Left ventricle myocardium inferior (tissue), 1 donor: ENCODE measurements around the gene TMEM88. TPM values are rescaled to one million over a fixed set of nuclear protein-coding genes. Genes with fewer than 3 reads are reported as not detected.

Experiments
- DNase-seq: peaks from one replicate; pipeline ENCODE4 v3.0.0-alpha.2; 2020
- H3K27ac ChIP-seq: fragments of 200-600 bp; replicated peaks from 2 replicates; pipeline ENCODE4 v1.8.0; 2021
- H3K27me3 ChIP-seq: fragments of 200-600 bp; 2 replicates; pipeline ENCODE4 v1.8.0; 2021; ENCODE audit warnings: low read depth
- H3K36me3 ChIP-seq: fragments of 200-600 bp; 2 replicates; pipeline ENCODE4 v1.8.0; 2021
- H3K4me1 ChIP-seq: fragments of 200-600 bp; 2 replicates; pipeline ENCODE4 v1.8.0; 2021
- H3K4me3 ChIP-seq: fragments of 200-600 bp; 2 replicates; pipeline ENCODE4 v1.8.0; 2021; ENCODE audit warnings: mild to moderate bottlenecking, moderate library complexity
- H3K9me3 ChIP-seq: fragments of 200-600 bp; replicated peaks from 2 replicates; pipeline ENCODE4 v1.8.0; 2021
- intact Hi-C: fragments of 100-400 bp; cut with micrococcal nuclease; formaldehyde crosslinking; loops from one replicate; pipeline ENCODE4 v1.11.0; 2022
- total RNA-seq: library from RNA; stranded (reverse); fragmentation: NEBNext Ultra II Directional; extraction: Animal tissue kit (Norgen Biotek cat#: 25700); gene quantifications from one replicate; pipeline ENCODE4 v1.2.1, GENCODE V29; 2021
- TF ChIP-seq, protein P1 (sequence below): fragments of 200-600 bp; IDR thresholded peaks from 2 replicates; pipeline ENCODE4 v1.8.0; 2021; ENCODE audit warnings: antibody characterized with exemption, mild to moderate bottlenecking, borderline replicate concordance
- donor health status: DM: no; HTN: yes; CAD: no; lungs with severe emphysema.

TMEM88 gene
- total RNA-seq, 1 donor from 2014 or later = 26.4 TPM

DNA sequence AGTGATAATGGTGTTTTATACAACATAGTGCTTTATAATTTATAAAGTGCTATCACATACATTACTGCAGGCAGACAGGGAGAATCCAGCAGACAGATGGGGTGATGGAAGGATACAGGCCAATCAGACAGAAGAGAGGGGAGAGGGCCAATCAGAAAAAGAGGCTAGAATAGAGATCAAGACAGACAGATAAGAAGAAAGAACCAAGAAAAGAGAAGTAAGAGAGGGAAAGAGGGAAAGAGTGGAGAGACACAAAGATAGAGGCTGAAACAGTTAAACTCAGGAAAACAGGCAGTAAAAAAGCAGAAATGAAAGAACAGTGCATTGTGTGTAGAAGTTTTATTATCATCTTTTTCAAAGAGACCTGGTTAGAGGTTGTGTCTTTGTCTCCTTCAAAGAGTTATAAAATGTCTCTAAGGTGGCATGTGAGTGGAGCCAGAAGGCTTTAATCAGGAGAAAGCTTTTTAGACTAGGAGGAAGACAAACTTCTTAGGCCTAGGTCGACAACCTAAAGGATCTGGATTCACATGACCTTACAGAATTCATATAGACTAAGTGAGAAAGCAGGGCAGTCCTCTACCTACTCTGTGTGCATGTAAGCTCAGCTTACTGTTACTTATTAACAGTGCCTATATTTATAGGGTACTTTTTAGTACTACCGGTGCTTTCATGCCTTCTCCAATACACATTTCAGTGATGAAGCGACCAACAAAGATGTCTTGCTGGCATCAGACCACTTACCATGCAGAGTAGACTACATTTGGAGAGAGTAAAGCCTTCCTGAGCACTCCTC lies 25.4 kb downstream of the TMEM88 start:
- H3K27ac ChIP-seq = no peak overlapping the region
- TF ChIP-seq, protein P1, sequence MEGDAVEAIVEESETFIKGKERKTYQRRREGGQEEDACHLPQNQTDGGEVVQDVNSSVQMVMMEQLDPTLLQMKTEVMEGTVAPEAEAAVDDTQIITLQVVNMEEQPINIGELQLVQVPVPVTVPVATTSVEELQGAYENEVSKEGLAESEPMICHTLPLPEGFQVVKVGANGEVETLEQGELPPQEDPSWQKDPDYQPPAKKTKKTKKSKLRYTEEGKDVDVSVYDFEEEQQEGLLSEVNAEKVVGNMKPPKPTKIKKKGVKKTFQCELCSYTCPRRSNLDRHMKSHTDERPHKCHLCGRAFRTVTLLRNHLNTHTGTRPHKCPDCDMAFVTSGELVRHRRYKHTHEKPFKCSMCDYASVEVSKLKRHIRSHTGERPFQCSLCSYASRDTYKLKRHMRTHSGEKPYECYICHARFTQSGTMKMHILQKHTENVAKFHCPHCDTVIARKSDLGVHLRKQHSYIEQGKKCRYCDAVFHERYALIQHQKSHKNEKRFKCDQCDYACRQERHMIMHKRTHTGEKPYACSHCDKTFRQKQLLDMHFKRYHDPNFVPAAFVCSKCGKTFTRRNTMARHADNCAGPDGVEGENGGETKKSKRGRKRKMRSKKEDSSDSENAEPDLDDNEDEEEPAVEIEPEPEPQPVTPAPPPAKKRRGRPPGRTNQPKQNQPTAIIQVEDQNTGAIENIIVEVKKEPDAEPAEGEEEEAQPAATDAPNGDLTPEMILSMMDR = no peak
- intact Hi-C loops = no loop called here
- H3K36me3 ChIP-seq = peaks cover 12% of the 10 kb centered on the region
- no peaks in the 10 kb centered on the region for H3K27me3 ChIP-seq
- no peaks in the 10 kb centered on the region for H3K9me3 ChIP-seq
- H3K4me3 ChIP-seq = no peak overlapping the region
- H3K4me1 ChIP-seq = peaks cover 22% of the 10 kb centered on the region
- DNase-seq = no peak

GRCh38 chr17:7881276-7882054 lies 26.6 kb downstream of the TMEM88 start:
- Histone ChIP-seq H3K4me3 (no peak overlapping the region), H3K36me3 (peaks cover 12% of the 10 kb centered on the region), H3K9me3 (no peaks in the 10 kb centered on the region), H3K27ac (no peak overlapping the region), H3K4me1 (peaks cover 34% of the 10 kb centered on the region), H3K27me3 (no peaks in the 10 kb centered on the region)
- TF ChIP-seq, protein P1 = no peak
- DNase-seq = no peak
- intact Hi-C loops = no loop called here

GRCh38 chr17:7882068-7882467 lies 27.2 kb downstream of the TMEM88 start:
- H3K4me1 ChIP-seq = peaks cover 40% of the 10 kb centered on the region
- TF ChIP-seq, protein P1 = no peak
- H3K27ac ChIP-seq = no peak overlapping the region
- no peaks in the 10 kb centered on the region for H3K27me3 ChIP-seq
- peaks cover 12% of the 10 kb centered on the region for H3K36me3 ChIP-seq
- H3K4me3 ChIP-seq = no peak overlapping the region
- DNase-seq = no peak
- H3K9me3 ChIP-seq = no peaks in the 10 kb centered on the region
- intact Hi-C loops = no loop called here

DNA sequence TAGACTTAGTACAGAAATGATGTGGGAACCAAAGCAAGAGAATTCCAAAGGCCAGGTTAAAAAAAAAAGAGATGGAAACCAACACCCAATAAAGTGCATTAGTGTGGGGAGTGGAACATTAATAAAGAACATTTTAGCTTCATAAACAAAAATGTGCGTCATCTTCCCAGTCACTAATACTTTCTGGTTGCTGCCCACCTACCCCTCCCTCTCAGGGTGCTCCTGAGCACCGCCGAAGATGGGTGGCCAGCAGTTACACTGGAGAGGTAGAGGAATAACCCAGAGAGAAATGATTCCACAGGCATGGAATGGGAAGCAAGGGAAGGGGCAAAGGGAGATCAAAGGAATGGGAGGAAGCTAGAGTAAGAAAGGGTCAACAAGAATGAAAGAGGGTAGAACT lies 27.8 kb downstream of the TMEM88 start:
- H3K27me3 ChIP-seq = no peaks in the 10 kb centered on the region
- H3K27ac ChIP-seq = peak overlapping the region; percentile 98
- DNase-seq = no peak
- H3K36me3 ChIP-seq = peaks cover 12% of the 10 kb centered on the region
- H3K9me3 ChIP-seq = no peaks in the 10 kb centered on the region
- peaks cover 46% of the 10 kb centered on the region for H3K4me1 ChIP-seq
- H3K4me3 ChIP-seq = no peak overlapping the region
- intact Hi-C loops = no loop called here
- TF ChIP-seq, protein P1 = no peak

GRCh38 chr17:7883781-7884386 lies 29.0 kb downstream of the TMEM88 start:
- no peaks in the 10 kb centered on the region for H3K27me3 ChIP-seq
- peak overlapping the region; percentile 88 for H3K4me3 ChIP-seq
- H3K9me3 ChIP-seq = no peaks in the 10 kb centered on the region
- no peak for DNase-seq
- H3K4me1 ChIP-seq = peaks cover 58% of the 10 kb centered on the region
- TF ChIP-seq, protein P1 = no peak
- peak overlapping the region; percentile 98 for H3K27ac ChIP-seq
- peaks cover 12% of the 10 kb centered on the region for H3K36me3 ChIP-seq
- intact Hi-C loops = no loop called here
